Effector CD8-positive, alpha-beta T cell (primary cell): ENCODE data around the gene CD180.

Source experiments
- DNase-seq: peaks from one replicate; lab custom pipeline; 2025; lab: John Stamatoyannopoulos, UW
- total RNA-seq, 4 experiments: gene quantifications; one replicate each; lab custom pipeline; 2026; lab: John Stamatoyannopoulos, UW

Gene CD180
- 0 reads per million in 4 experiments for total RNA-seq

- DNase-seq, result no peak
Measured at GRCh38 chr5:67196537-67197059, at the start of gene CD180. Gene CD180, minus strand, starts transcription at chr5:67196799. Its CDS starts 158 bp downstream, at chr5:67196641.

- no peak for DNase-seq
Measured at GRCh38 chr5:67246108-67246507, 49.5 kb upstream of the CD180 start.

- no peak for DNase-seq
Measured at GRCh38 chr5:67245259-67245846, 48.8 kb upstream of the CD180 start.

DNA sequence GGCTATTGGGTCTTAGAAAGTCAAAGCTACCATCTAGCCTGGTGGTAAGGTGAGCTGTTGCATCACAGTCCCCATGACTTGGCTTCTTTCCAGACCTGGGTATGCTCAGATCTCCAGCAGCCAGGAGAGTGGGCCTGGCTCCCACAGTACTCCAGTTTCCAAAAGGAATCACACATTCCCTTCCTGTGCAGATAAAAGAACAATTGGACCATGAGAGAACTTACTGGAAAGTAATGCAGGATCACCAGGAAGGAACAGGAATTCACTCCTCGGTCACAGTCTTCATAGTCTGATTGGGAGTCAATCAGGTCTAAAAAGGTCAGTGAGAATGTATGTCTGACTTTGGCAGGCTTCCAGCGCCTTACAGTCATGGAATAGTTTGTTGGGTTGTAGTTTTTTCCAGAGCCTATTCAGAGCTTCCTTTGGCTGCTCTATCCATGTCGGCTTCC, 47.8 kb upstream of the CD180 start:
- no peak for DNase-seq

DNA sequence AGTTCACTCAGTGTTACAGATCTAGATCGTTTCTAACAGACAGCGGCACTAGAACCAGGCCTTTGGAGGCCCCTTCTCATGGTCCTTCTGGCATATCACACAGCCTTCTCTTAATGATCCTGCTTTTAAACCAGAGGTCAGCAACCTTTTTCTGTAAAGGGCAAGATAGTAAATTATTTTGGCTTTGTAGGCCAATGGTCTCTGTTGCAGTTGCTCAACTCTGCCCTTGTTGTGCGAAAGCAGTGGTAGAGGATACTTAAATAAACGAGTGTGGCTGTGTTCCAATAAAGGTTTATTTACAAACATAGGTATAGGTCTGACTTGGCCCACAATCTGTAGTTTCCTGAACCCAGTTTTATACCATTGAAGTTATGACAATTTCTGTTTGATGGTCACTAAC, 47.3 kb upstream of the CD180 start:
- DNase-seq, result no peak

DNA sequence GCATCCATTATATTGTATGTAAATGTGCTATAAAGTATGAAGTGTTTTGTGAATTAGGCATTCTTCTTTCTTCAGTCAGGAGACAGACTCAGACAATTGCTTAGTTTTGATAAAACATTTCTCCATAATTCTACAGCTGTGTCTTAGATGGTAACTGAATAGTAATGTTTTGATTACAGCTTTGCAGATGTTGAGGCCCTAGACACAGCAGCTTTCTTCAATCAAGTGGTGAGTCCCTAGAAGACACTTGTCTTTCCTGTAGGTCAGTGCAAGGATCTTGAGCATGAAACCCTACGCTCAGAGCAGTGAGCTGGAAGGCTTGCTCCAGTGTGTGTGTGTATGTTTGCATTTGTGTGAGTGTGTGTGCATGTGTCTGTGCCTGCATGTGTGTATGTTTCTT, 46.8 kb upstream of the CD180 start:
- no peak for DNase-seq

GRCh38 chr5:67241326-67241725, 44.7 kb upstream of the CD180 start:
- no peak for DNase-seq

DNA sequence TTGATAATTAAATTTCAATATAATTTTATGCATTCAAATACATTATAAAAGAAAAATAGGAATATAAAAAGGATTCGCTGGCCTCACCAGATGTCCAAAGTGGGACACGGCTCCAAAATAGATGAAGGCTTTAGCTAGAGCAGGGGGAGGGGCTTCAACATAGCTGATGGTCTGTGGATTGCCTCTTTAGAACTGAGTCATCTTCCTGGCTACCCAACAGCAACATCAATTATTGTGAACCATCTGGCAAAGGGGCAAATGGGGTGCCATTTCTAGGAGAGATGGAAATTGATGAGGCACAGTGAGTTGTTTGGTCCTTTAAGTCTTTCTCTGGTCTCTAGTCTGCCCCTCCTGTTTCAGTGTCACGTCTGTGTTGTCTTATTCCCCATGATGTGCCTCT, 44.2 kb upstream of the CD180 start:
- DNase-seq, result no peak

- DNase-seq, result no peak
Measured at GRCh38 chr5:67240065-67240464, 43.5 kb upstream of the CD180 start.

DNA sequence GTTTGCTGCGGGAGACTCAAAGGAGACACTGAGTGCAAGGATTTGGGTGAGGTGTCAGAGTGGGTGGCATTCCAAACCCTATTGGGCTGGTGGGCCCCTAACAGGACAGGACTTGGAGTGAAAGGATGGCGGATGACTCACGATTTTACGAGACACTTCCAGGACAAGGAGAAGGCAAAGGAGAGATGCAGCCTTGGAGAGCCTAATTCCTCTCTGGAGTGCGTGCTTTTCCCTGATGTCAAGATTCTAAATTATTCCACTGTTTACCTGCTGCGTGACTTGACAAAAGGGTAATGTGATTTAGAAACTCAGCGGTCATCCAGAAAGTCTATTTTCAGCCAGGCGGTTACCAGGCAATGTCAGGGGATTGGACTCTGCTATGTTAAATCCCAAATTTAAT, 41.6 kb upstream of the CD180 start:
- no peak for DNase-seq

DNA sequence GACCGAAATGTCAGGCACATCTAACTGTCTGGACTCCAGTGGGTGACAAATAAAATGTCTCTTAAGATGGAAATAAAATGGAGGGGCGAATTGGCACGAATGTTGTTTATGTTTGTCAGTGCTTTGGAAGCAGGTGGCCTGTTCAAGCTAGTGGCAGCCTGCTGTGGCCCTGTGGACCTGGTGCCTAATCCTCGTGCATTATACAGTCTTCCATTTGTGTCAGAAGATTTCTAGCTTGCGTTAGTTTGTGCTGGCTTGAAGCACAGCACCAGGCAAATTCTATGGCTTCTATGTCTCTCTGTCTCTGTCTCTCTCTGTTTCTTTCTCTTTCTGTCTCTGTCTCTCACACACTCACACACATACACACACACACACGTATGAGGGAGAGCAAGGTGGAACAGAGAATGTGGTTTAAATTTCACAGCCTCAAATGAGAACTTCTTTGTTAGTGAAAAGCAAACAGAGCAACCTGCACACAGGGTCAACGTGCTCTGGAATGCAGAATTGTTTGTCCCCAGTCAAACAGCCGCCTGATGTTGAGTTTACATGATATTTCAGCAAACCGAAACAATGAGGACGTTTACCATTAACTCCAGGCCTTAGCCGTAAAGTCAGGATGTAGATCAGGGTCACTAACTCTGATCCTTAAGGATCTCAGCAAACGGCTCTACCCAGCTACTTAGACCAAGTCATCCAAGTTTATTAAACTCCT, 39.0 kb upstream of the CD180 start:
- no peak for DNase-seq

DNA sequence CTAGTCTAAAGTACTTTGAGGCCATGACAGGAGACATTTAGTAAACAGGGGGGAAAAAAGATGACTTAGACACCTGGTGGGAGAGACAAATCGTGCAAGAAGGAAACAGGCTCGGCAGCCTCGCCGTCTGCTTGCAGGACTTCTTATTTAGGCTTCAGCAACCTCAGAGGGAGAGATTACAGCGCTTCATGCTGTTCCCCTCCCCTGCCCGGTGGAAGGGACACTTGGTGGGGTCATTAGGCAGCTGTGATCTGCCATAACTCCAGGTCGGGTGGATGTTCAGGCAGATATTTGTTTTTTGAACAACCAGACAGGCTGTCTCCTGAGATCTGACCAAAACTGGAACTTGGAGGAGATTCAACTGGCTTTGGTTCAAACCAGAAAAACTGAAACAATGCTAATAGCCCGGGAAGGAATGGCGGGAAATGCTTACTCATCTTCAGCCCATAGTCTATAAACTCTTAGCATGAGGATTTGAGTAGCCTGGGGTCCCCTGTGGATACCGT, 38.1 kb upstream of the CD180 start:
- no peak for DNase-seq

- no peak for DNase-seq
Measured at GRCh38 chr5:67233075-67233474, 36.5 kb upstream of the CD180 start.

DNA sequence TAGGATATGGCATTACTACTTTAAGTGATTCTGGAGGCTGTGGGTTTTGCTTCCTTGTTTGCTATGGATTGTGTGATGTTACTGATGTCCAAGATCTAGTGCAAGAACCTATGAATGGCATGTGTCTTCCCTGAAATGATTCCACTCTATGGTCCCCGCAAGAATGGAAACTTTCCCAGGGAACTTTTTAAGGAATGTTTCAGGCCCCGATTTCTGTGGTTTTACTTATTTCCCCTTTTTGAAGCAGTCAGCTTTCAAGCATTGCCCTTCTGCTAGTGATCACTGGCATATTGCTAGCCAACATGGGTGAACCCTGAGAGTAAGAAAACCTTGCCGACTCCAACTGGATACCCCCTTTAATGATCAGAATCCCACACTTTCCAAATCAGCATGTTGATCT, 26.6 kb upstream of the CD180 start:
- no peak for DNase-seq

- DNase-seq, result no peak
Measured at GRCh38 chr5:67222243-67223025, 25.8 kb upstream of the CD180 start.

DNA sequence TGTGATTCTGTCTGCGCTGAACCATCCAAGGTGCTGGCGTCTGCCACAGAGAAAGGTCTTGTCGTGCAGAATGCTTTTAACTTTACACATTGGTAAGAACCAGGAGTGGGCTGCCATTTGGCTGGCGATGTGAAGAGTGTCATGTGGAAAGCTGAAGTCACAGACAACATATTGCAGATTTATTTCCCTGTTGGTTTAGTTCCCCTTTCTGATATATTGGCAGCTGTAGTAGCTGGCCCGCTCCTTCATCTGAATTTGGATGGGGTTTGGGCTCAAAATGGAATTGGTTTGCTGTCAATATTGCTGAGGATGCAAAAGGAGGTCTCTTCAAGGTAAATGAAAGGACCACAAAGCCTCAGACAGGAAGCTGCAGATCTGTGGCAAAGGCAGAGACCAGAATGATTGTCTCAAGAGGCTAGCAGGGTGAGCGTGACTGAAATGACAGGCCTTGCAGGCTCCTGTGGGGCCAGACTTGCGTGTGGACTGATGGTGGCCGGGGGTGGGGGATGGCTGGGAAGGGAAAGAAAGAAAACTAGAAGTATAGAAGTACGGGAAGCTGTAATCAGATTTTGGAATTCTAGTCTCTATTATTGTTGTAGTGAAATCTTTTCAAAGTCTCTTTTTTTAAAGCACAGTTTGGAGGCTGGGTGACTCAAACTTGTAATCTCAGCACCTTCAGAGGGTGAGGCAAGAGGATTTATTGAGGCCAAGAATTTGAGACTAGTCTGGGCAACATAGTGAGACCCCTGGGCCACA, 25.1 kb upstream of the CD180 start:
- DNase-seq, result no peak

- DNase-seq, result no peak
Measured at GRCh38 chr5:67216564-67216963, 20.0 kb upstream of the CD180 start.

- DNase-seq, result peak; percentile 27
Measured at GRCh38 chr5:67215519-67216471, 19.2 kb upstream of the CD180 start.

DNA sequence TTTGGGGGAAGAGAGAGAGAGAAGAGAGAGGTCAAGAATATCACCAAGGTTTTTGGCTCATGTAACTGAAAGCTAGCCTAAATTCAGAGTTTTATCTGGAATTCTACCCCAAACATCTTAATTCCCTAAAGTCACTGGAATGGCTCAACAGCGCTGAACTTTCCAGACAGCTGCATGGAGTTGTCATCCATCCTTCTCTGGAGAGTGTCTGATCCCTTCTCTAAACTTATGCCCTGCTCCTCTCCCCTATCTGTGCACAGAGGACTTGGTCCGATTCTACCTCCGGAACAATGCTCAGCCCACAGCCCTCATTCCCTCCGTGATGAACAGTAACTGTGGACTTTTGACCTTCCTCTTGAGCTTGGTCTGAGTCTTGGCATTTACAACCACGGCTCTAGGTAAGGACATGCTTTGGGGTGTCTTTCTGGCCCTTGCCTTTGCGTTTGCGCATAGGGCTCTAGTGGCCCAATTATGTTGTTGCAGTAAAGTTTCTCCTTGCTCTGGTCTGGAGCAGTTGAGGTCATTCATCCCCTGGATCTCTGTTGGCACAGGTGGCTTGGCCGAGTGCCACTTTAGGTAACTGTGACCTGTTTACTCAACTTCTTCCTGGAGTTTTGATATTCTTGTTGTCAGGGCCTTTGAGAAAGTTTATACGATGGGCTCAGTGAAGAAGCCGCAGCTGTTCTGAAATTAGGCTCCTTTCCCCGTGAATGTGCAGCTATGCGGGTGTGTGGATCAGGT, 18.3 kb upstream of the CD180 start:
- no peak for DNase-seq

DNA sequence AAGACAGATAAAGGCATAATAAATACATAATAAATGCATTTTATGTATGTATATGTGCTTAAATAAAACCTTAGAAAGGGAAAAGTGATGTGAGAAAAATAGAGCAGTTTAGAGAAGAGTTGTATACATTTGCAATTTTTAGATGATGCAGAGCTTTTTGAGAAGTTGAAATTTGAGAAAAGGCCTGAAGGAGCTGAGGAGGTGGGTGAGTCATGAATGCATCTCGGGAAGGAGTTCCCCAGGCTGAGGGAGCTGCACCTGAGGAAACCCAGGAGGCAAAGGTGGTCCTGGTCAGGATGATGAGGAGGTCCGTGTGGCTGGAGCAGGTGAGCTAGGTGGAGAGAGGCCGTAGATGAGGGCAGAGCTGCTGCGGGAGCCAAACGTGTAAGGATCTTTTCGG, 17.4 kb upstream of the CD180 start:
- no peak for DNase-seq
